ENCODE data around the gene NXN. TPM values are rescaled to one million over a fixed set of nuclear protein-coding genes. Genes with fewer than 3 reads are reported as not detected.

The NXN gene
- total and polyA plus RNA-seq, 5 donors: 11.6 to 21.8 (median 15.2) TPM

DNA sequence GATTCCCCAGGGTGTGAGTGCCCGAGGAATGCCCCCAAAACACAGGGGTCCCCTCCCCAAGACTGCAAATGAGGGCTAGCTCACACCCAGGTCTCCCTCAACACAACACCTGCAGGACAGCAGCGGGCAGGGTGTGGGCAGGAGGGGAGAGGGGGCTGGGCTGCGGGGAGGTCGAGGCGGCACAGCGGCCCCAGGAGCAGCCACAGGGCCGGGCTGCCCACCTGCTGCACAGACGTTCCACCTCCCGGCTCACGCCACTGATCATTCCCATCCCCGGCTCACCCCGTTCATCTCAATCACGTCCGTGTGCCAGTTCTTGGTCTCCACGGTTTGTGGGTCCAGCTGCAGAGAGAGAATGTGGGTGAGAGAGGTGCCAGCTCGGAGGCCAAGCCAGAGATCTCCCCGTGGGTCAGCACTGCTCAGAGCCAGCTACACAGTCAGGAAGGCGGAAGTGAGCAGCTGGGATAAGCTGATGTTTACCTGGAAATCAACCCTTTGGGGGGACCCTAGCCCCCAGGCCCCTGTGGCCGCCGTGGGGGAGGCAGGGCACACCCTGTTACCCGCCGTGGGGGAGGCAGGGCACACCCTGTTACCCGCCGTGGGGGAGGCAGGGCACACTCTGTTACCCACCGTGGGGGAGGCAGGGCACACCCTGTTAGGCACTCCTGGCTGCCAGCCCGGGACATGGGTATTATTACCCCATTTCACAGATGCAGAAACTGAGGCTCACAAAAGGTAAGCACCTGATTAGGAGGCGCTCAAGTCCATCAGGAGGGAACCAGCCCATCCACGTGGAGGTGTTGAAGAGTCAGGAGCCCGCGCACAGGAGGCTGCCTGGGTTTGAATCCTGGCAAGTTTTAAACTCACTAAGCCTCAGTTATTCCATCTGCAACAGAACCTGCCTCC is 33.5 kb upstream of the NXN start:
- Histone ChIP-seq H3K27ac (ENCODE audit: low read length) (no peak overlapping the region), H3K27me3 (ENCODE audit: control insufficient read depth, insufficient read depth) (no peaks in the 10 kb centered on the region), H3K4me1 (ENCODE audit: control insufficient read depth, insufficient read depth, low read length) (no peaks in the 10 kb centered on the region), H3K9me3 (ENCODE audit: control insufficient read depth, low read length) (no peaks in the 10 kb centered on the region), H3K4me3 (ENCODE audit: low read length) (no peak overlapping the region)
- DNase-seq: peak in 2 of 3 donors; percentile 46 to 64
- ATAC-seq: no peak
- WGBS: 83% methylated on average over 30 of the region's 30 CpGs
- intact Hi-C loops (cut with DNase I): no loop called here

DNA sequence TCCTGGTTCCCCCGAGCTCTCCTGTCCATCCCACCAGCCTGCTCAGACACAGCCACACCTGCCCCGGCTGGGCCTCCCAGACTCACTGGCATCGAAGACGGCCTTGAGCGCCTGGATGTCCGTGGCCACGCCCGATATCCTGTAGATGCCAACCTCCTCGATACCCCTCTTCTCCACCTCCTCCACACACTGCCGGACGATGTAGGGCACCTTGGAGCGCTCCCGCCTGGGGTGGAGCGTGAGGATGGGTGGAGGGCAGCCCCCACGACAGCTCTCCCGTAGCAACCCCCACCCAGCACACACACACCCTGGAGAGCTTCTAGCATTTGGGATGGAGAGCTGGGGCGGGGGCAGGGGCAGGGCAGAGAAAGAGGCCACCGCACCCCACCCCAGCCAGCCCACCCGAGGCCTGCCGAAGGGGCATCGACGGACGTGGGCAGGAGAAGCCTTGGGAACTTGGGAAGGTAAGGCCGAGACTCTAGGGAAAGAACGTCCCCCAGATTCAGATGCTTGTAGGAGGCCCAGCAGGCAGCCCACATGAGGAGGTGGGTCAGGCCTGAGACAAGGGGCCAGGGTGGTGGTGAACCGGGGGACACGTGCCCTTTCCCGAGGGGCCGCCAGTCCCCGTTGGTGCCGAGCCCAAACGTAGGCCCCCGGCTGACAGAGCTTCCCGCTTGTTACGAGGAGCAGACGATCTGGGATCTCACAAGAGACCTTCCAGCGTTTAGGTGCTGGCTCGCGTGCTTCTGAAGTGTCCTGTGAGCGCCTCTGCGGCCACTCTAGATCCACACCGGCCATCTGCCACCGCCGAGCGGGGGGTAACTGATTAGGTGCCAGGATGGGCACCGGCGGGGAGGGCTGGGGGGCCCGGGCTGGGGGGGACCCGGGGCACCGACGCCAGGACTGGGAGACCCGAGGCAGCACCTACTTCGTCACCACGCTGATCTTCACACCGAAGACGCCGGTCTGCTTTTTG is 32.5 kb upstream of the NXN start:
- no peak overlapping the region for H3K27ac ChIP-seq (ENCODE audit: low read length)
- WGBS: 73% methylated on average over 57 of the region's 57 CpGs
- intact Hi-C loops (cut with DNase I): no loop called here
- ATAC-seq (peak in 1 of 2 donors; percentile 5), DNase-seq (peak in 2 of 3 donors; percentile 57 to 64)
- H3K4me1 ChIP-seq (ENCODE audit: control insufficient read depth, insufficient read depth, low read length): no peaks in the 10 kb centered on the region
- no peaks in the 10 kb centered on the region for H3K9me3 ChIP-seq (ENCODE audit: control insufficient read depth, low read length)
- no peaks in the 10 kb centered on the region for H3K27me3 ChIP-seq (ENCODE audit: control insufficient read depth, insufficient read depth)
- H3K4me3 ChIP-seq (ENCODE audit: low read length): no peak overlapping the region

DNA sequence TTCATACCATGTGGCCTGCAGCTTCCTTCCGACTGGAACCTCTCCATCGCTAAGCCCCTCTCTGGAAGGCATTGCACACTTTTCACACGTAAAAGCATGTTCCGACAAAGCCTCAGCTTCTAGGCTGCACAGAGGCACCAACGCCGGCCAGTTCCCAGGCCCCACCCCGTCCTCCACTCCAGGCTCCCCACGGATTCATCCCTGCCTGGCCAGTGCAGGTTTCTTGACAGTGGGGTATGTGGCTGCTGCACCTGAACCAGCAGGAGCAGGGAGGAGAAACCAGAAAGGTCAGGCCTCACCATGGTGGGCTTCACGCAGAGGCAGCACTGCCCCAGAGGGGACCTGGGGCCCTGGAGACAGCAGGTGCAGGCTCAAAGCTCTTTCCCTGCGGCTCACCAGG is 31.6 kb upstream of the NXN start:
- Histone ChIP-seq H3K27ac (ENCODE audit: low read length) (no peak overlapping the region), H3K4me1 (ENCODE audit: control insufficient read depth, insufficient read depth, low read length) (peaks cover 1% of the 10 kb centered on the region), H3K27me3 (ENCODE audit: control insufficient read depth, insufficient read depth) (no peaks in the 10 kb centered on the region), H3K4me3 (ENCODE audit: low read length) (no peak overlapping the region), H3K9me3 (ENCODE audit: control insufficient read depth, low read length) (no peaks in the 10 kb centered on the region)
- intact Hi-C loops (cut with DNase I): no loop called here
- ATAC-seq (no peak), DNase-seq (peak in 2 of 3 donors; percentile 36 to 42)
- WGBS: 76% methylated on average over 10 of the region's 10 CpGs

DNA sequence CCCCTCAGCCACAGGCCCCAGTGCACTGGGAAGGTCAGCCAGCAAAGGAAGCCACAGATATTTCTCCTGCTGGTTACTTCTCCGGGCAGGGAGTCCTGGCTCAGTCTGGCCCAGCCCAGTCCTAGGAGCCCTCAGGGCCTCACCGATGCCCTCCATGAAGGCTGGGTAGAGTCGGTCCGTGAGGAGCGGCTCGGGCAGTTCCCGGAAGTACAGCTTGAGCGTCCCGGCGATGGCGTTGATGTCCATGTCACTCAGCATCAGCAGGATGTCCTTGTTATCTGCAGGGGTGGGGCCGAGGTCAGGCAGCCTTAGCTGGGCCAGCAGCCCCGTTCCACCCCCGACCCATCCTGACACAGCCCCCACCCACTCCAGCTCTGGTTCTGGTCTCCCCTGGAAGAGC is 31.0 kb upstream of the NXN start:
- no peak overlapping the region for H3K27ac ChIP-seq (ENCODE audit: low read length)
- H3K4me3 ChIP-seq (ENCODE audit: low read length): no peak overlapping the region
- DNase-seq (peak in 2 of 3 donors; percentile 53 to 54), ATAC-seq (no peak)
- H3K27me3 ChIP-seq (ENCODE audit: control insufficient read depth, insufficient read depth): no peaks in the 10 kb centered on the region
- 69% methylated on average over 14 of the region's 14 CpGs for WGBS
- H3K9me3 ChIP-seq (ENCODE audit: control insufficient read depth, low read length): no peaks in the 10 kb centered on the region
- H3K4me1 ChIP-seq (ENCODE audit: control insufficient read depth, insufficient read depth, low read length): peaks cover 4% of the 10 kb centered on the region
- intact Hi-C loops (cut with DNase I): no loop called here

DNA sequence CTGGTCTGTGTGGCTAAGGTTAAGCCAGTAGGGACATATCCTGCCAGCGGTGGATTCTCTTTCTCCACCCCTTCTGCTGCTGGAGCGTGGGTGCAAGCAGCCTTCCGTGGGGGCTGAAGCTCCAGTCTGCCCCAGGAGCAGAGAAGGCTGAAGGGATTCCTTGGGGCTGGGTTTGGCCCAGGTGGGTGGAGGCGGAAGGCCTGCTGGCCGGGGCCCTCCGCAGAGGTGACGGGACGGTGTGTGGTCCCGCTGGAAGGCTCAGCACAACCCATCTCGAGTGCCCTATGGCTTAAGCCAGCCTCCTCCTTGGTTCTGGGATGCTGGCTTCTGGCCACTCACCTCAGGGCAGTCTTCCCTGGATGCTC is 30.5 kb upstream of the NXN start:
- H3K4me1 ChIP-seq (ENCODE audit: control insufficient read depth, insufficient read depth, low read length): peaks cover 6% of the 10 kb centered on the region
- ATAC-seq (no peak), DNase-seq (peak in 1 of 3 donors; percentile 48)
- H3K27me3 ChIP-seq (ENCODE audit: control insufficient read depth, insufficient read depth): no peaks in the 10 kb centered on the region
- no peak overlapping the region for H3K4me3 ChIP-seq (ENCODE audit: low read length)
- H3K9me3 ChIP-seq (ENCODE audit: control insufficient read depth, low read length): no peaks in the 10 kb centered on the region
- 84% methylated on average over 10 of the region's 10 CpGs for WGBS
- intact Hi-C loops (cut with DNase I): no loop called here
- H3K27ac ChIP-seq (ENCODE audit: low read length): no peak overlapping the region

DNA sequence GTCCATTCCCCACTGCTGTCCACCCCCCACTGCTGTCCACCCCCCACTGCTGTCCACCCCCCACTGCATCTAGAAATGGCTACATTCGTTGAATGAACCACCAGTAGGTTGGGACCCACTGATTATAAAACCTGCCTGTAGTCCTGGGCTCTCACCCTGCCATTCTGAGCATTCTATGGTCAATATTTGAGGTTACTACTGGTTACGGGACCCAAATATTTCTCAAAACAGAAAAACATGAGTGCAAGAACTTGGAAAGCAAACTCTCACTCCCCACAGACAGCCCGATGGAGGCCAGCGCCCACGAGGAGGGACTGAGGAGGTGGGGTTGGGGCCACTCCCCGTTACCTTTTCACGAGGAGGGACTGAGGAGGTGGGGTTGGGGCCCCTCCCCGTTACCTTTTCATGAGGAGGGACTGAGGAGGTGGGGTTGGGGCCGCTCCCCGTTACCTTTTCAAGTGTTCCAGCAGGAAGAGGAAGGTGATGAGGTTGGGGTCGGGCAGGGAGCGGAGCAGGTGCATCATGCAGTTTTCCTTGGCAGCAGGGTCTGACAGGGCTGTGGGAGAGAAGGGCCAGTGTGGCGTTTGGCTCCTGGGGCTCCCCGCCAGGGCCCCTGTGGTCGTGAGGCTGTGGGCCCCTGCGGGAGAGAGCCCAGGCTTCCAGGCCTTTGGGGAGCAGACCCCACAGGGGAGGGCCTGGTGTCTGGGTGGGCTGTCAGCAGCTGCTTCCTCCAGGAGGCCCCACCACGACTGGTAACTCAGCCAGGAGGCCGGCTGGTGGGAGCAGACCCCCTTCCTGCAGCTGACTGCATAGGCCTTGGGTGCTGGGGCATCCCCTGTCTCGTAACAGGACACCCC is 29.9 kb upstream of the NXN start:
- peak in 2 of 3 donors; percentile 45 to 58 for DNase-seq
- peaks cover 6% of the 10 kb centered on the region for H3K4me1 ChIP-seq (ENCODE audit: control insufficient read depth, insufficient read depth, low read length)
- 74% methylated on average over 19 of the region's 19 CpGs for WGBS
- H3K27ac ChIP-seq (ENCODE audit: low read length): no peak overlapping the region
- H3K4me3 ChIP-seq (ENCODE audit: low read length): no peak overlapping the region
- intact Hi-C loops (cut with DNase I): loop anchor here in 1 of 4 donors (10.0 kb wide), 1 partner anchor 45 kb away; no protein-coding TSS in a partner anchor
- no peaks in the 10 kb centered on the region for H3K9me3 ChIP-seq (ENCODE audit: control insufficient read depth, low read length)
- no peaks in the 10 kb centered on the region for H3K27me3 ChIP-seq (ENCODE audit: control insufficient read depth, insufficient read depth)
- ATAC-seq: no peak

DNA sequence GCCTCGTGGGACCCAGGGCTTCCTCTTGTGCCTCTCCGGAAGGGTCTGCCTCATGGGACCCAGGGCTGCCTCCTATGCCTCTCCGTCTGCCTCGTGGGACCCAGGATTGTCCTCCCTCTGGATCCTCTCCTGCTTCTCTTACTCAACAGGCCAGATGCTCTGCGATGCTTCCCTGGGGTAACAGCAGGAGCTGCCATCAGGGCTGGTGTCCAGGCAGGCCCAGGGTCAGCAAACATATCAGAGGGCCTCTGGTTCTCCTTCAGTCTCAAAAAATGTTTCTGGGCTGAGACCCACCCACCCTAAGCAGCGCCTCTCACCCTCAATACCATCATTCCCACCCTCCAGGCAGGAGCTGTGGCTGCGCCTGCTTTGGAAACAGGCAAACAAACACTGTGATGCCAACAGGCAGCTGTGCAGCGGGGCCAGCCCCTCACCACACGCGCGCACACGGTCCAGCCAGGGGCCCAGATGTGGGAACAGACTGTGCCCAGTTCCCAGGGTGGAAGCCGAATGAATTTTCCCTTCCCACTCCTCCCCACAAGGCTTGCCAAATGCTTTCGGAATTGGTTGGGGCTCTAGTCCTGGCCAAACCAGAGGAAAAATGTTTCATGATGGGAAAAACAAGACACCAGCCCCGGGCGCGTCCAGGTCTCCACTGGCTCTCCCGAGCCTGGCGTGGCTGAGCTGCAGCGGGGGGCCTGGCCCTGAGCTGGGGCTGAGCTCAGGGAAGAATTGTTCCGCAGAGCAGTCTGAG is 28.6 kb upstream of the NXN start:
- Histone ChIP-seq H3K4me1 (ENCODE audit: control insufficient read depth, insufficient read depth, low read length) (peaks cover 11% of the 10 kb centered on the region), H3K27ac (ENCODE audit: low read length) (peak overlapping the region; percentile 34), H3K4me3 (ENCODE audit: low read length) (no peak overlapping the region), H3K27me3 (ENCODE audit: control insufficient read depth, insufficient read depth) (no peaks in the 10 kb centered on the region), H3K9me3 (ENCODE audit: control insufficient read depth, low read length) (no peaks in the 10 kb centered on the region)
- WGBS: 67% methylated on average over 21 of the region's 21 CpGs
- DNase-seq (peak; percentile 67 to 88 (median 81)), ATAC-seq (peak; percentile 33 to 67)
- intact Hi-C loops (cut with DNase I): loop anchor here in 1 of 4 donors (10.0 kb wide), 1 partner anchor 47 kb away; no protein-coding TSS in a partner anchor

DNA sequence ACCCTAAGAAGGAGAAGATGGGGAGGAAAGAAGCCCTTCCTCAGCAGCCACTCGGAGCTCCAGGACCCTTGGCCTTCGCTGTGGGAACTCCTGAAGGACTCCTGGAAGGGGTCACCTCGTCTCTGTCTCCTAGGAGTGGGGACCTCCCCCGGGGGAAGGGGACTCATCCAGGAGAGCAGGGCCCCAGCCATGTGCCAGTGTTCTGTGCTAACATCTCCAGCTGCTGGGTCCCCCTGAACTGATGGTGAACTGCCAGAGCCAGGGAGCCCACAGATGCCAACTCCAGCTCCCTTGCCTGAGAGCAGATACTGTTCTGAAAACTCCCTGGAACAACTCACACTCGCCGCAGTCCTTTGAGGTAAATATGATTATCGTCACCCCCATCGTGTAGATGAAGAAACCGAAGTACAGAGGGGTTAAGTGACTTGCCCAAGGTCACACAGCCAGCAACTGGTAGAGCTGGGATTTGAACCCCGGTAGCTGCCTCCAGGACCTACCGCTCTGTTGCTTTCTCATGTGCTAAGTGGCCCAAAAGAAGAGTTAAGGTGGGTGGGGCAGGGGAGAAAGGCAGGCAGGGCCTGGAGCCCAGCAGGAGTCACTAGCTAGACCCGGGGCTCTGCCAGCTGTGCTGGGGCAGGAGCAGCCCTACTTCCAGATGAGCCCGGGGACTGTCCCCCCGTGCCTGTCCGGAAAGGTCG is 27.9 kb upstream of the NXN start:
- intact Hi-C loops (cut with DNase I): loop anchor here in 1 of 4 donors (10.0 kb wide), 1 partner anchor 47 kb away; no protein-coding TSS in a partner anchor
- Histone ChIP-seq H3K27me3 (ENCODE audit: control insufficient read depth, insufficient read depth) (no peaks in the 10 kb centered on the region), H3K27ac (ENCODE audit: low read length) (peak overlapping the region; percentile 34), H3K4me3 (ENCODE audit: low read length) (no peak overlapping the region), H3K4me1 (ENCODE audit: control insufficient read depth, insufficient read depth, low read length) (peaks cover 17% of the 10 kb centered on the region), H3K9me3 (ENCODE audit: control insufficient read depth, low read length) (no peaks in the 10 kb centered on the region)
- no peak for ATAC-seq
- 80% methylated on average over 16 of the region's 16 CpGs for WGBS
- DNase-seq: peak in 1 of 3 donors; percentile 58

DNA sequence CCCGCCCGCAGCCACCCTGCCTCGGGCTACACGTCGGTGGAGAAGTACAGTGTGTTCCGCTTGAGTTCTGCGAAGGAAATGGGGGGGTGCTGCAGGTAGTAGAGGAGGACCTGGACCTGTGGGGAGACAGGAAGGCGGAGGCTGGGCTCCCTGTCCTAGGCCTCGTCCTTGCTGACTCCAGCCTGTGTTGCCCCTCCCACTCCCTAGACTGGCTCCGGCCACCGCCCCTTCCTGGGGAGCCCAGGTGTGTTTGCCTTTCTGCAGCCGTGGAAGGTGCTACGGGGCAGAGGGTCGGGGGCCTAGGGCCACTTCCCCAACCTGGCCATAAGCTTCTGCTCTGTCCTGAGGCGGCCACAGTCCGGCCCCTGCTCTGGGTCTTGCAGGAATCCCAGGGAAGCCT is 26.5 kb upstream of the NXN start:
- Histone ChIP-seq H3K27ac (ENCODE audit: low read length) (peak overlapping the region; percentile 39), H3K4me1 (ENCODE audit: control insufficient read depth, insufficient read depth, low read length) (peaks cover 29% of the 10 kb centered on the region), H3K27me3 (ENCODE audit: control insufficient read depth, insufficient read depth) (no peaks in the 10 kb centered on the region), H3K4me3 (ENCODE audit: low read length) (no peak overlapping the region), H3K9me3 (ENCODE audit: control insufficient read depth, low read length) (no peaks in the 10 kb centered on the region)
- DNase-seq (peak in 2 of 3 donors; percentile 61 to 65), ATAC-seq (no peak)
- intact Hi-C loops (cut with DNase I): loop anchor here in 1 of 4 donors (10.0 kb wide), 1 partner anchor 49 kb away; no protein-coding TSS in a partner anchor
- WGBS: 67% methylated on average over 16 of the region's 16 CpGs

Data from right cardiac atrium (tissue), 5 donors.